ENCODE data around the gene ITGA3.

DNA sequence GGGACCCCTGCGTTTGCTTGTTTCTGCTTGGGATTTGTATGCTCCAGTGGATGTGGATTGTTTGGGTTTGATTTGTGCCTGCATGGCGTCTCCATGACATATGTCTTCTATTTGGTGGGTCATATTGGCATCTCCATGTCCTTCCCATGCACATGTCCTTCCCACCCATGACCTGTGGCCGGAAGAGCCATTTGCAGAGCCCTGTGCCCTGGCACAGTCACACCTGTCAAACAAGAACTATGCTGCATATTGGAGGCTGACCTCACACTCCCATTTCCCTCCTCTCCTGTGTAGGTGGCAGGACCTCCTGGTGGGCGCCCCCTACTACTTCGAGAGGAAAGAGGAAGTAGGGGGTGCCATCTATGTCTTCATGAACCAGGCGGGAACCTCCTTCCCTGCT is 15.8 kb downstream of the ITGA3 start:
- TF ChIP-seq, protein P1, sequence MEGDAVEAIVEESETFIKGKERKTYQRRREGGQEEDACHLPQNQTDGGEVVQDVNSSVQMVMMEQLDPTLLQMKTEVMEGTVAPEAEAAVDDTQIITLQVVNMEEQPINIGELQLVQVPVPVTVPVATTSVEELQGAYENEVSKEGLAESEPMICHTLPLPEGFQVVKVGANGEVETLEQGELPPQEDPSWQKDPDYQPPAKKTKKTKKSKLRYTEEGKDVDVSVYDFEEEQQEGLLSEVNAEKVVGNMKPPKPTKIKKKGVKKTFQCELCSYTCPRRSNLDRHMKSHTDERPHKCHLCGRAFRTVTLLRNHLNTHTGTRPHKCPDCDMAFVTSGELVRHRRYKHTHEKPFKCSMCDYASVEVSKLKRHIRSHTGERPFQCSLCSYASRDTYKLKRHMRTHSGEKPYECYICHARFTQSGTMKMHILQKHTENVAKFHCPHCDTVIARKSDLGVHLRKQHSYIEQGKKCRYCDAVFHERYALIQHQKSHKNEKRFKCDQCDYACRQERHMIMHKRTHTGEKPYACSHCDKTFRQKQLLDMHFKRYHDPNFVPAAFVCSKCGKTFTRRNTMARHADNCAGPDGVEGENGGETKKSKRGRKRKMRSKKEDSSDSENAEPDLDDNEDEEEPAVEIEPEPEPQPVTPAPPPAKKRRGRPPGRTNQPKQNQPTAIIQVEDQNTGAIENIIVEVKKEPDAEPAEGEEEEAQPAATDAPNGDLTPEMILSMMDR (conservative IDR thresholded peaks at IDR 0.05; ENCODE audit: low read length): no peak
- TF ChIP-seq EZH2phosphoT487 (IDR thresholded peaks at IDR 0.05; ENCODE audit: borderline replicate concordance): no peak
